Erythroblast (primary cell): ENCODE data around the gene LRIG1.

ENCODE experiments used
- GATA1 ChIP-seq: IDR thresholded peaks from 2 replicates; pipeline ENCODE4 v1.6.1; 2011; ENCODE audit warnings: low read depth, mild to moderate bottlenecking, control low read depth, low read length, moderate library complexity
- POLR2A ChIP-seq: IDR thresholded peaks from 2 replicates; pipeline ENCODE4 v1.6.1; 2011; ENCODE audit warnings: mild to moderate bottlenecking, low read length

DNA sequence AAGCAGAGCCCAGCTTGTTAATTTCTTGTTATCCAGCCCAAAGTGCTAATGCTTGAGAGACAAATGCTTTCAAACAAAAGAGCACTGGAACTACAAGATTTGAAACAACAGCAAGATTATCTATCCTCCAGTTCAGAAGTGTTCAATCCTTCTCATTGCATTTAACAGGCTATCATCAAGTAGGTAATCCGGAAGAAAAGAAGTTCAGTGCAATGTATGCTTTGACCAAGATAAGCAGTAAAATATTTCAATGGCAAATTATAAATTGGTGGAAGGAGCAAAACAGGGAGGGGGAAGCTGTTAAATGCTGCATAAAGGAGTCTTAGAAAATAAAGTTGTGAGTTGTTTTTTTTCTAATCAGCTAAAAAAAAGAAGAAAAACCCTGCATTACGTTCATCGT is 8.8 kb downstream of the LRIG1 start:
- TF ChIP-seq POLR2A, result no peak
- TF ChIP-seq GATA1, result no peak
